Colon (tissue), 2 donors: ENCODE data around the gene HDAC11.

Experiments used
- FAIRE-seq: peaks from 2 replicates; lab custom pipeline; 2012; peaks lifted over from hg19 to GRCh38; lab: Jason Lieb, UNC
- donor health status: control.
- donor health status: control.

The HDAC11 gene

GRCh38 chr3:13544293-13544831 lies 64.3 kb downstream of the HDAC11 start:
- no peak for FAIRE-seq

- FAIRE-seq, result no peak
Observed at GRCh38 chr3:13544951-13545651, 65.0 kb downstream of the HDAC11 start.

- FAIRE-seq, result no peak
Observed at GRCh38 chr3:13545952-13546454, 65.9 kb downstream of the HDAC11 start.

- no peak for FAIRE-seq
Observed at GRCh38 chr3:13546667-13547171, 66.6 kb downstream of the HDAC11 start.

GRCh38 chr3:13547591-13548371 lies 67.7 kb downstream of the HDAC11 start:
- FAIRE-seq, result no peak

GRCh38 chr3:13548696-13549622 lies 68.9 kb downstream of the HDAC11 start, which contains the start of gene FBLN2:
TSS of gene FBLN2 (plus strand) at chr3:13549125. CDS start at chr3:13570356, 21,231 bp downstream.
- FAIRE-seq, result no peak

GRCh38 chr3:13549623-13550422 lies 69.7 kb downstream of the HDAC11 start:
- FAIRE-seq, result no peak

- FAIRE-seq, result no peak
Observed at GRCh38 chr3:13550423-13550690, 70.3 kb downstream of the HDAC11 start.

GRCh38 chr3:13550791-13551360 lies 70.8 kb downstream of the HDAC11 start:
- FAIRE-seq, result no peak

GRCh38 chr3:13552857-13553652 lies 72.9 kb downstream of the HDAC11 start:
- FAIRE-seq, result no peak

- no peak for FAIRE-seq
Observed at GRCh38 chr3:13553686-13554085, 73.6 kb downstream of the HDAC11 start.

- no peak for FAIRE-seq
Observed at GRCh38 chr3:13555753-13556152, 75.6 kb downstream of the HDAC11 start.
